ENCODE results near the gene KCNMA1. TPM values are rescaled to one million over a fixed set of nuclear protein-coding genes. Genes with fewer than 3 reads are reported as not detected.

Gene KCNMA1
- polyA plus RNA-seq, 1 of the 3 experiments (the other 2 are of a cell fraction): 107 TPM

DNA sequence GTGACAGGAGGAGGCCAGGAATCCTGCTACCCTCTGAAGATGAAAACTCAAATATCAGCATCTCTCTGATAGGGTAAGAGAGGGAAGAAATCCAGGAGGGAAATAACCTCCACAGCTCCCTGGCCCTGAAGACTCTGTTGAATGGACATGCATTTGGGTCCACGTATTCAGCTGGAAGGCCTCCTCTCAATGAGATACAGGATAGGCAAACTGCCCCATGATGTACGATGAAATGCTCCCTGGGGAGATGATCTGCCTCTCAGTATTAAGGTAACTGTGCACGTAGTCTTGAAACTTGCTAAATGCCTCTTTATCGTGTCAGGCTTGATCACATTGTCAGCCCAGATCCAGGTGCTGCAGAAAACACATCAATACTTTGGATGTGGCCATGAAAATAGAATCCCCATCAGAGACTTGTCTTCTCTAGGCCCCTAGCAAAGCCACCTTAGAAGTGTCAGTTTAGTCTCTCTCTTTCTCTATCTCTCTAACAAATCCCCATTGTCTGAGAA, 384.0 kb downstream of the KCNMA1 start:
- no peak for DNase-seq
- Histone ChIP-seq H4K20me1 (ENCODE audit: insufficient read depth) (no peaks in the 10 kb centered on the region), H3F3A (replicated peaks; ENCODE audit: insufficient read depth) (peaks cover 4% of the 10 kb centered on the region), H3K79me2 (ENCODE audit: insufficient read depth) (no peaks in the 10 kb centered on the region), H3K9me3 (no peaks in the 10 kb centered on the region), H3K9me2 (no peaks in the 10 kb centered on the region), H3K4me3 (ENCODE audit: low read depth in 2 of 2, low read length in 1 of 2) (no peak overlapping the region), H3K27me3 (ENCODE audit: insufficient read depth) (no peaks in the 10 kb centered on the region), H3K9ac (no peak overlapping the region), H3K4me1 (ENCODE audit: control insufficient read depth in 1 of 2, insufficient read depth in 2 of 2, low read depth in 1 of 2, low read length in 1 of 2) (peaks cover 7 to 15% of the 10 kb centered on the region in 2 experiments; a peak in 2 of 4 replicates), H3K4me2 (no peak overlapping the region), H3K36me3 (replicated peaks in 1 of 2; ENCODE audit: control insufficient read depth in 1 of 2, insufficient read depth in 2 of 2, low read length in 1 of 2) (peaks cover 7 to 15% of the 10 kb centered on the region in 2 experiments), H2AFZ (ENCODE audit: low read depth) (no peak overlapping the region), H3K27ac (ENCODE audit: low read depth in 2 of 2, low read length in 1 of 2) (no peak overlapping the region)
- 94% methylated on average over 4 of the region's 4 CpGs for WGBS (ENCODE audit: low lambda C conversion rate)
- CTCF ChIA-PET: interaction anchor here (1.3 to 4.9 kb wide), 9 partner anchors 12 to 458 kb away, joined by 3 to 38 read pairs (median 7); no protein-coding TSS in a partner anchor
- no peak for TF ChIP-seq FOXM1 (IDR thresholded peaks at IDR 0.05; ENCODE audit: low read depth)
- no peak for TF ChIP-seq TCF12 (IDR thresholded peaks at IDR 0.05)
- TF ChIP-seq, protein P1, sequence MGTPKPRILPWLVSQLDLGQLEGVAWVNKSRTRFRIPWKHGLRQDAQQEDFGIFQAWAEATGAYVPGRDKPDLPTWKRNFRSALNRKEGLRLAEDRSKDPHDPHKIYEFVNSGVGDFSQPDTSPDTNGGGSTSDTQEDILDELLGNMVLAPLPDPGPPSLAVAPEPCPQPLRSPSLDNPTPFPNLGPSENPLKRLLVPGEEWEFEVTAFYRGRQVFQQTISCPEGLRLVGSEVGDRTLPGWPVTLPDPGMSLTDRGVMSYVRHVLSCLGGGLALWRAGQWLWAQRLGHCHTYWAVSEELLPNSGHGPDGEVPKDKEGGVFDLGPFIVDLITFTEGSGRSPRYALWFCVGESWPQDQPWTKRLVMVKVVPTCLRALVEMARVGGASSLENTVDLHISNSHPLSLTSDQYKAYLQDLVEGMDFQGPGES (IDR thresholded peaks at IDR 0.05; ENCODE audit: low read depth, low read length): no peak
- no peak for TF ChIP-seq NFIC (IDR thresholded peaks at IDR 0.05; ENCODE audit: borderline replicate concordance)
- TF ChIP-seq GATA2 (CRISPR knock-in tag; IDR thresholded peaks at IDR 0.05): no peak
- no peak for TF ChIP-seq TAF1 (IDR thresholded peaks at IDR 0.05; ENCODE audit: borderline replicate concordance, low read depth, low read length)
- no peak for TF ChIP-seq YY1 (IDR thresholded peaks at IDR 0.05; ENCODE audit: low read depth)
- TF ChIP-seq RCOR1 (IDR thresholded peaks at IDR 0.05; ENCODE audit: low read length): no peak
- POLR2A ChIA-PET: no interaction called here

DNA sequence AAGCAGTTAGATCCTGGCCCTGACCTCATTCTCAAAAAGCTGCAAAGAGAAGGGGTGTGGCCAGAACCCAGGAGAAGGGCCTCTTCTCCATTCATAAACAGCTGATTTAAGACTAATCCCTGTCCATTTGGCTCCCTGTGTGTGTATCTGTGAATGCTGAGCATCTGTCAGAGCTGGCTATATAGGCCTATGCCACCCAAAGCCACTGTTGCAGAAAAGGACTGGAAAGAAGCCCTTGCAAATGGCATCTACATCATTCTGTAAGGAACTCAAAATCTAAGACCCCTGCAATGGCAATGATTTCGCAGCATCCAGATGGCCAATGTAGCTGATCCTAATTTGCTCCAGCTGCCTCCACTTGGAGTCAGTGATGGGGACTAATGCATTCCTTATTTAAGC, 384.5 kb downstream of the KCNMA1 start:
- Histone ChIP-seq H3K79me2 (ENCODE audit: insufficient read depth) (no peaks in the 10 kb centered on the region), H3K9me3 (no peaks in the 10 kb centered on the region), H4K20me1 (ENCODE audit: insufficient read depth) (no peaks in the 10 kb centered on the region), H3K4me3 (ENCODE audit: low read depth in 2 of 2, low read length in 1 of 2) (no peak overlapping the region), H3K36me3 (replicated peaks in 1 of 2; ENCODE audit: control insufficient read depth in 1 of 2, insufficient read depth in 2 of 2, low read length in 1 of 2) (peaks cover 7 to 16% of the 10 kb centered on the region in 2 experiments), H3F3A (replicated peaks; ENCODE audit: insufficient read depth) (peaks cover 4% of the 10 kb centered on the region), H2AFZ (ENCODE audit: low read depth) (no peak overlapping the region), H3K27me3 (ENCODE audit: insufficient read depth) (no peaks in the 10 kb centered on the region), H3K9ac (no peak overlapping the region), H3K27ac (ENCODE audit: low read depth in 2 of 2, low read length in 1 of 2) (no peak overlapping the region), H3K4me1 (ENCODE audit: control insufficient read depth in 1 of 2, insufficient read depth in 2 of 2, low read depth in 1 of 2, low read length in 1 of 2) (peaks cover 7 to 15% of the 10 kb centered on the region in 2 experiments; a peak in 2 of 4 replicates), H3K4me2 (no peak overlapping the region), H3K9me2 (no peaks in the 10 kb centered on the region)
- ChIA-PET POLR2A (no interaction called here), CTCF (interaction anchor here (0.6 to 4.9 kb wide), 12 partner anchors 11 to 458 kb away, joined by 3 to 38 read pairs (median 7); partner anchors contain the start of gene KCNMA1)
- DNase-seq: peak; percentile 36
- WGBS (ENCODE audit: low lambda C conversion rate): 63% methylated on average over 1 of the region's 1 CpG
- peak; percentile 26; the same call in 1 of the 2 replicates for TF ChIP-seq RCOR1 (IDR thresholded peaks at IDR 0.05; ENCODE audit: low read length)
- no peak for TF ChIP-seq CHD2 (IDR thresholded peaks at IDR 0.05; ENCODE audit: low read length, partially characterized antibody)

All from SK-N-SH (cell line).